Loucy (cell line): ENCODE measurements around the gene CLMP.
"Not testable (repeated sequence)": the region's sequence is repeated elsewhere in the genome, so short reads cannot be mapped to it uniquely, and the experiment has no call there.

ENCODE experiments used
- H2AFZ ChIP-seq: fragments of 200-600 bp; sonication (generic); 2 replicates; pipeline ENCODE4 v1.6.0; 2016; ENCODE audit warnings: antibody characterized with exemption, mild to moderate bottlenecking, low read length, moderate library complexity
- H3F3A ChIP-seq: fragments of 200-600 bp; 2 replicates; pipeline ENCODE4 v1.6.0; 2016; ENCODE audit warnings: antibody characterized with exemption, low read depth, mild to moderate bottlenecking
- H3K27me3 ChIP-seq: fragments of 200-600 bp; sonication (generic); 2 replicates; pipeline ENCODE4 v1.6.1; 2014; ENCODE audit warnings: low read length, mild to moderate bottlenecking; ENCODE audit not compliant: insufficient read depth, poor library complexity, severe bottlenecking
- H3K36me3 ChIP-seq: fragments of 200-600 bp; sonication (generic); 2 replicates; pipeline ENCODE4 v1.6.1; 2016; ENCODE audit warnings: low read length; ENCODE audit not compliant: insufficient read depth
- H3K4me1 ChIP-seq: fragments of 200-600 bp; sonication (generic); 2 replicates; pipeline ENCODE4 v1.5.1; 2014; ENCODE audit warnings: low read length, mild to moderate bottlenecking; ENCODE audit not compliant: insufficient read depth, poor library complexity, severe bottlenecking
- H3K4me2 ChIP-seq: fragments of 200-600 bp; sonication (generic); 2 replicates; pipeline ENCODE4 v1.6.0; 2014; ENCODE audit warnings: antibody characterized with exemption, low read length, low read depth, mild to moderate bottlenecking; ENCODE audit not compliant: poor library complexity, severe bottlenecking
- H3K4me3 ChIP-seq: fragments of 200-600 bp; sonication (generic); 2 replicates; pipeline ENCODE4 v1.5.1; 2014; ENCODE audit warnings: low read length, mild to moderate bottlenecking, mixed read lengths; ENCODE audit not compliant: poor library complexity, severe bottlenecking
- H3K79me2 ChIP-seq: fragments of 200-600 bp; sonication (generic); 2 replicates; pipeline ENCODE4 v1.6.1; 2014; ENCODE audit warnings: low read length; ENCODE audit not compliant: insufficient read depth
- H3K9ac ChIP-seq: fragments of 200-600 bp; sonication (generic); 2 replicates; pipeline ENCODE4 v1.6.0; 2014; ENCODE audit warnings: mild to moderate bottlenecking, low read depth, low read length, moderate library complexity; ENCODE audit not compliant: poor library complexity, severe bottlenecking
- H3K9me2 ChIP-seq: fragments of 200-600 bp; sonication (generic); replicated peaks from 2 replicates; pipeline ENCODE4 v1.6.1; 2016; ENCODE audit warnings: low read depth, low read length, mixed read lengths
- H3K9me3 ChIP-seq: fragments of 200-600 bp; sonication (generic); 2 replicates; pipeline ENCODE4 v1.6.1; 2014; ENCODE audit warnings: mild to moderate bottlenecking, antibody characterized with exemption, low read length, low read depth; ENCODE audit not compliant: insufficient read depth
- H4K20me1 ChIP-seq: fragments of 200-600 bp; sonication (generic); 2 replicates; pipeline ENCODE4 v1.6.0; 2014; ENCODE audit warnings: antibody characterized with exemption, low read length, mild to moderate bottlenecking; ENCODE audit not compliant: insufficient read depth, poor library complexity, severe bottlenecking
- CTCF ChIP-seq: fragments of 200-600 bp; sonication (generic); conservative IDR thresholded peaks from 2 replicates; pipeline ENCODE4 v1.5.1; 2014; ENCODE audit warnings: mild to moderate bottlenecking, antibody characterized with exemption, low read length
- EZH2phosphoT487 ChIP-seq: fragments of 200-600 bp; IDR thresholded peaks from 2 replicates; pipeline ENCODE4 v1.6.1; 2018; ENCODE audit warnings: antibody characterized with exemption, mild to moderate bottlenecking, moderate library complexity, borderline replicate concordance

CLMP gene

GRCh38 chr11:123091506-123091905, 103.5 kb downstream of the CLMP start:
- Histone ChIP-seq H3K36me3 (no peaks in the 10 kb centered on the region), H3K9me3 (no peaks in the 10 kb centered on the region), H3K9ac (no peak overlapping the region), H3K79me2 (no peaks in the 10 kb centered on the region), H3K4me2 (no peak overlapping the region), H3F3A (no peaks in the 10 kb centered on the region), H3K27me3 (no peaks in the 10 kb centered on the region), H3K9me2 (no peaks in the 10 kb centered on the region), H2AFZ (no peak overlapping the region), H3K4me3 (no peak overlapping the region), H3K4me1 (no peaks in the 10 kb centered on the region), H4K20me1 (no peaks in the 10 kb centered on the region)
- no peak for TF ChIP-seq CTCF
- no peak for TF ChIP-seq EZH2phosphoT487

- not testable (repeated sequence) for H3K4me1 ChIP-seq, H3K9ac ChIP-seq, H3K4me2 ChIP-seq, H3K9me2 ChIP-seq, H2AFZ ChIP-seq, H3K36me3 ChIP-seq, H3K4me3 ChIP-seq, H3K9me3 ChIP-seq, H3K79me2 ChIP-seq, H3K27me3 ChIP-seq, H3F3A ChIP-seq, H4K20me1 ChIP-seq
These were observed 104.9 kb downstream of the CLMP start for GRCh38 chr11:123090168-123090567.

GRCh38 chr11:123088896-123089295, 106.2 kb downstream of the CLMP start:
- not testable (repeated sequence) for H3K4me1 ChIP-seq, H3F3A ChIP-seq, H3K4me2 ChIP-seq, H3K9me3 ChIP-seq, H3K9ac ChIP-seq, H2AFZ ChIP-seq, H3K9me2 ChIP-seq, H3K79me2 ChIP-seq, H3K27me3 ChIP-seq, H3K4me3 ChIP-seq, H3K36me3 ChIP-seq, H4K20me1 ChIP-seq

DNA sequence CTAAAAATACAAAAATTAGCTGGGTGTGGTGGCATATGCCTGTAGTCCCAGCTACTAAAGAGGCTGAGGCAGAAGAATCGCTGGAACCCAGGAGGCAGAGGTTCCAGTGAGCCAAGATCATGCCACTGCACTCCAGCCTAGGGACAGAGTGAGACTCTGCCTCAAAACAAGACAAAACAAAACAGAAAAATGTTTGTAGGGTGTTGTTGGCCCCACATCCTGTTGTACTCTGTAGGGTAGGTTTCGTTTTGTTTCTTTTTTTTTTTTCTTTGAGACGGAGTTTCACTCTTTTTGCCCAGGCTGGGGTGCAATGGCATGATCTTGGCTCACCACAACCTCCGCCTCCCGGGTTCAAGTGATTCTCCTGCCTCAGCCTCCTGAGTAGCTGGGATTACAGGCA, 107.4 kb downstream of the CLMP start:
- H3K4me2 ChIP-seq, H3K9ac ChIP-seq, H3K79me2 ChIP-seq, H3K9me3 ChIP-seq, H3K4me3 ChIP-seq, H3K9me2 ChIP-seq, H3F3A ChIP-seq, H3K27me3 ChIP-seq, H4K20me1 ChIP-seq, H3K36me3 ChIP-seq, H3K4me1 ChIP-seq, H2AFZ ChIP-seq: not testable (repeated sequence)

DNA sequence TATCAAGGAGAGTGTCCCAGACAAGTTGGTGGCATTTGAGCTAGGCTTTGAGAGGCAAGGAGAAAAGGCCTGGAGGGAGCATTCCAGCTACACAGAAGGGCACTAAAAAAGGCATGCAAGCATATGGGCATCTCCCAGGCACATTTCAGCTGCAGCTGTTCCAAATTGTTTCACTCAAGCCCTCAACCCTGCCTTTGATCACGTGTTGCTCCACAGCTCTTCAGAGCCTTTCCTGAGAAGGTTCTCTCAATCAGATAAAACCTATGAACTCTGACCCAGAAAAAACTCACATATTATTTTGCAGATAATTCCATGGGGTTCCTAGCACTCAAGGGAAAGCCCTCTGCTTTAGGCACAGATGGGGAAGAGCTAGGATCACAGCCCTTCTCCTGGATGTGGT, 108.7 kb downstream of the CLMP start:
- H3K27me3 ChIP-seq = no peaks in the 10 kb centered on the region
- no peaks in the 10 kb centered on the region for H3K79me2 ChIP-seq
- H4K20me1 ChIP-seq = no peaks in the 10 kb centered on the region
- no peaks in the 10 kb centered on the region for H3K4me1 ChIP-seq
- no peaks in the 10 kb centered on the region for H3K9me3 ChIP-seq
- H3K9me2 ChIP-seq = no peaks in the 10 kb centered on the region
- no peak overlapping the region for H3K4me2 ChIP-seq
- H2AFZ ChIP-seq = no peak overlapping the region
- no peak overlapping the region for H3K4me3 ChIP-seq
- no peaks in the 10 kb centered on the region for H3F3A ChIP-seq
- TF ChIP-seq EZH2phosphoT487 (no peak), CTCF (no peak)
- no peaks in the 10 kb centered on the region for H3K36me3 ChIP-seq
- no peak overlapping the region for H3K9ac ChIP-seq
